Heart left ventricle (tissue), 16 donors: ENCODE results near the gene GJA4. TPM values are rescaled to one million over a fixed set of nuclear protein-coding genes. Genes with fewer than 3 reads are reported as not detected.
A peak's percentile ranks its signal among the peaks of the same experiment; 100 is the strongest.

Source experiments
- ATAC-seq, 4 donors: fragments of 200-7000 bp; cut with Tn5 transposase; one replicate each; pipeline ENCODE4 v1.9.1; 2020 to 2022; ENCODE audit warnings: moderate library complexity in 4 of 4, mild to moderate bottlenecking in 3 of 4, moderate number of reproducible peaks in 1 of 4
- DNase-seq, 5 donors: peaks; one replicate each; pipeline ENCODE4 v3.0.0-alpha.2; 2020
- H3K27ac ChIP-seq, 12 donors: fragments of 200-600 bp; sonication (generic) in 4 of 12; one replicate each; pipeline versions ENCODE4 v1.5.0 to v1.8.0; 2016 to 2022; ENCODE audit warnings: mild to moderate bottlenecking in 2 of 12
- H3K27me3 ChIP-seq, 9 donors: fragments of 200-600 bp; sonication (generic) in 2 of 9; one replicate each; pipeline versions ENCODE4 v1.5.1 to v1.8.0; 2016 to 2022; ENCODE audit warnings: mild to moderate bottlenecking in 3 of 9
- H3K36me3 ChIP-seq, 9 donors: fragments of 200-600 bp; sonication (generic) in 2 of 9; one replicate each; pipeline versions ENCODE4 v1.5.0 to v1.8.0; 2018 to 2022; ENCODE audit warnings: mild to moderate bottlenecking in 2 of 9
- H3K4me1 ChIP-seq, 12 donors: fragments of 200-600 bp; sonication (generic) in 4 of 12; one replicate each; pipeline versions ENCODE4 v1.5.0 to v1.8.0; 2016 to 2022; ENCODE audit warnings: mild to moderate bottlenecking in 3 of 12
- H3K4me3 ChIP-seq, 12 donors: fragments of 200-600 bp; sonication (generic) in 4 of 12; one replicate each; pipeline versions ENCODE4 v1.5.0 to v1.8.0; 2017 to 2022; ENCODE audit warnings: mild to moderate bottlenecking in 9 of 12, moderate library complexity in 4 of 12
- H3K9me3 ChIP-seq, 12 donors: fragments of 200-600 bp; sonication (generic) in 4 of 12; one replicate each; pipeline versions ENCODE4 v1.5.0 to v1.8.0; 2016 to 2022; ENCODE audit warnings: mild to moderate bottlenecking in 1 of 12
- CTCF ChIP-seq, 12 donors: fragments of 200-600 bp; sonication (generic) in 4 of 12; IDR thresholded peaks; one replicate each; pipeline versions ENCODE4 v1.5.0 to v1.8.0; 2018 to 2022; ENCODE audit warnings: antibody characterized with exemption in 12 of 12, mild to moderate bottlenecking in 5 of 12
- POLR2A ChIP-seq, 2 donors: fragments of 450-650 bp; IDR thresholded peaks; one replicate each; pipeline ENCODE4 v1.6.1; 2017; ENCODE audit warnings: antibody characterized with exemption in 2 of 2, mild to moderate bottlenecking in 2 of 2, moderate library complexity in 2 of 2
- WGBS, 4 donors: extraction: QIAGEN DNeasy Blood & Tissue Kit in 2 of 4; methylation state at CpG; one replicate each; pipeline versions ENCODE4 v1.1.5 to v1.1.7; 2013 to 2018; 5-methylcytosine and 5-hydroxymethylcytosine counted together
- intact Hi-C, 10 donors: fragments of 100-400 bp; cut with DNase I; formaldehyde crosslinking; loops; one replicate each; pipeline versions ENCODE4 v1.11.1 to v1.14.2; 2022
- polyA plus RNA-seq, 2 donors: library from polyadenylated mRNA; stranded (reverse); fragments of 200-250 nt; gene quantifications; one replicate each; pipeline ENCODE4 v1.2.3, GENCODE V29; 2013
- total RNA-seq, 9 donors: library from RNA; depleted of rRNA in 2 of 9; stranded (reverse); fragments of >200 nt in 2 of 9; fragmentation: NEBNext Ultra II Directional in 3 of 9; extraction: Animal tissue kit (Norgen Biotek cat#: 25700) in 3 of 9; gene quantifications; one replicate each; pipeline versions ENCODE4 v1.1.0 to v1.2.4, GENCODE V29; 2016 to 2023
- donor health status: ischemic (EF 13 %, LVEDD 7.1; RV severe dilation, severe dysfunction).
- donor health status: healthy with polysubstance abuse.
- donor health status: DM: no; HTN: yes; CAD: no.
- donor health status: DM: no; HTN: no; CAD: no.
- donor health status: ischemic (EF 25% LVEDD 6.9; RV normal size, moderate dysfunction).
- donor health status: ischemic (EF 25% LVEDD 5.7; RV mildly dilated, moderate dysfunction).
- donor health status: healthy.
- donor health status: DM: yes; HTN: yes; CAD: no.
- donor health status: ischemic (EF 35%, LVEDD 5.7; RV mildly dilated, moderate dysfunction).
- donor health status: nonischemic (EF 11% LVEDD 7.7; RV severe dilation, severe dysfunction).
- donor health status: DM: yes; HTN: yes; CAD: no.
- donor health status: PGD.
- donor health status: ischemic (EF 29% LVEDD 5.4; RV normal size, mild dysfunction).
- donor health status: nonischemic (EF 23%, LVEDD 6.1; RV moderate dilation, normal function).

Gene GJA4
- total and polyA plus RNA-seq, 11 donors: 14.2 to 78.0 (median 23.0) TPM

- H3K4me1 ChIP-seq: peaks cover 0 to 35% (median 9%) of the 10 kb centered on the region in 12 donors
- no peaks in the 10 kb centered on the region for H3K9me3 ChIP-seq
- no peak for DNase-seq
- no peak for TF ChIP-seq POLR2A (IDR thresholded peaks at IDR 0.05)
- TF ChIP-seq CTCF (IDR thresholded peaks at IDR 0.05): no peak
- H3K4me3 ChIP-seq: no peak overlapping the region
- no peak for ATAC-seq
- no peak overlapping the region for H3K27ac ChIP-seq
- H3K27me3 ChIP-seq: peaks cover 13 to 29% (median 17%) of the 10 kb centered on the region in 9 donors
- 63 to 76% (median 66%) methylated on average over 4 of the region's 4 CpGs for WGBS, 4 donors
- no peaks in the 10 kb centered on the region for H3K36me3 ChIP-seq
- intact Hi-C loops: loop anchor here in 9 of 10 donors (1.0 to 5.0 kb wide), 6 partner anchors 66 to 196 kb away; no protein-coding TSS in a partner anchor
These were observed 6.8 kb upstream of the GJA4 start for GRCh38 chr1:34785875-34786470.

GRCh38 chr1:34786521-34787325, 6.1 kb upstream of the GJA4 start:
- no peak overlapping the region for H3K4me3 ChIP-seq
- H3K27ac ChIP-seq: no peak overlapping the region
- DNase-seq (peak; percentile 66 to 79 (median 73)), ATAC-seq (peak; percentile 50 to 82 (median 78))
- WGBS, 4 donors: 46 to 51% (median 50%) methylated on average over 13 to 14 of the region's 14 CpGs
- intact Hi-C loops: loop anchor here in 9 of 10 donors (1.0 to 5.0 kb wide), 6 partner anchors 66 to 196 kb away; no protein-coding TSS in a partner anchor
- peaks cover 6 to 22% (median 10%) of the 10 kb centered on the region in 9 donors for H3K27me3 ChIP-seq
- H3K9me3 ChIP-seq: no peaks in the 10 kb centered on the region
- no peaks in the 10 kb centered on the region for H3K36me3 ChIP-seq
- TF ChIP-seq CTCF (IDR thresholded peaks at IDR 0.05) (peak; percentile 80 to 93 (median 86)), POLR2A (IDR thresholded peaks at IDR 0.05) (no peak)
- H3K4me1 ChIP-seq: peaks cover 0 to 34% (median 6%) of the 10 kb centered on the region in 12 donors

GRCh38 chr1:34787461-34788420, 5.1 kb upstream of the GJA4 start:
- no peak overlapping the region for H3K4me3 ChIP-seq
- TF ChIP-seq CTCF (IDR thresholded peaks at IDR 0.05): peak in 11 of 12 donors; percentile 25 to 52 (median 40)
- no peak for TF ChIP-seq POLR2A (IDR thresholded peaks at IDR 0.05)
- H3K4me1 ChIP-seq: peaks cover 0 to 41% (median 10%) of the 10 kb centered on the region in 12 donors
- ATAC-seq: peak in 3 of 4 donors; percentile 34 to 59 (median 45)
- no peaks in the 10 kb centered on the region for H3K9me3 ChIP-seq
- 45 to 57% (median 49%) methylated on average over 8 to 9 of the region's 9 CpGs for WGBS, 4 donors
- no peaks in the 10 kb centered on the region for H3K36me3 ChIP-seq
- peaks cover 0 to 12% (median under 1%) of the 10 kb centered on the region in 9 donors for H3K27me3 ChIP-seq
- intact Hi-C loops: loop anchor here in 7 of 10 donors (1.0 to 5.0 kb wide), 5 partner anchors 65 to 195 kb away; no protein-coding TSS in a partner anchor
- DNase-seq: peak in 2 of 5 donors; percentile 38 to 44
- H3K27ac ChIP-seq: peak overlapping the region in 4 of 12 donors; percentile 10 to 43 (median 24)
